ENCODE data around the gene TFCP2L1. TPM values are rescaled to one million over a fixed set of nuclear protein-coding genes. Genes with fewer than 3 reads are reported as not detected.

Gene TFCP2L1
- total RNA-seq, 1 experiment from 2014 or later: 1.8 TPM

GRCh38 chr2:121196849-121197155, 88.2 kb downstream of the TFCP2L1 start:
- no peaks in the 10 kb centered on the region for H3K79me1 ChIP-seq (ENCODE audit: insufficient read depth, low read depth, low read length, poor library complexity, severe bottlenecking)
- H3K4ac ChIP-seq (ENCODE audit: low read depth, low read length): no peak overlapping the region
- peaks cover 9% of the 10 kb centered on the region for H3K27me3 Mint-ChIP-seq (ENCODE audit: low read depth)
- no peak overlapping the region for H3K56ac ChIP-seq (ENCODE audit: insufficient read length, low read depth, low read length)
- no peaks in the 10 kb centered on the region for H3K36me3 Mint-ChIP-seq (ENCODE audit: insufficient read depth in 1 of 3, low read depth in 3 of 3)
- no peaks in the 10 kb centered on the region for H3K27me3 ChIP-seq (ENCODE audit: insufficient read depth, low read length)
- H3K9ac ChIP-seq (ENCODE audit: extremely low read depth, insufficient read length, low read length): no peak overlapping the region
- H3K23ac ChIP-seq (ENCODE audit: insufficient read length, low read depth, low read length): no peak overlapping the region
- H4K8ac ChIP-seq (replicated peaks; ENCODE audit: insufficient read length, low read depth, low read length): no peak overlapping the region
- no peak overlapping the region for H3K4me2 ChIP-seq (ENCODE audit: insufficient read depth, insufficient read length, low read length)
- H3K18ac ChIP-seq (ENCODE audit: insufficient read length, low read depth, low read length): no peak overlapping the region
- no peaks in the 10 kb centered on the region for H3K9me3 Mint-ChIP-seq
- H2BK20ac ChIP-seq (ENCODE audit: low read depth, low read length, poor library complexity, severe bottlenecking): no peak overlapping the region
- H2AFZ ChIP-seq (ENCODE audit: low read length): no peak overlapping the region
- no peaks in the 10 kb centered on the region for H3K9me3 ChIP-seq (ENCODE audit: control insufficient read depth, low read depth, low read length)
- H4K5ac ChIP-seq (ENCODE audit: insufficient read length, low read depth, low read length): no peak overlapping the region
- H2AK5ac ChIP-seq (ENCODE audit: insufficient read length, low read length): no peak overlapping the region
- no peak overlapping the region for H2BK12ac ChIP-seq (ENCODE audit: insufficient read length, low read depth, low read length)
- TF ChIP-seq, protein P1, sequence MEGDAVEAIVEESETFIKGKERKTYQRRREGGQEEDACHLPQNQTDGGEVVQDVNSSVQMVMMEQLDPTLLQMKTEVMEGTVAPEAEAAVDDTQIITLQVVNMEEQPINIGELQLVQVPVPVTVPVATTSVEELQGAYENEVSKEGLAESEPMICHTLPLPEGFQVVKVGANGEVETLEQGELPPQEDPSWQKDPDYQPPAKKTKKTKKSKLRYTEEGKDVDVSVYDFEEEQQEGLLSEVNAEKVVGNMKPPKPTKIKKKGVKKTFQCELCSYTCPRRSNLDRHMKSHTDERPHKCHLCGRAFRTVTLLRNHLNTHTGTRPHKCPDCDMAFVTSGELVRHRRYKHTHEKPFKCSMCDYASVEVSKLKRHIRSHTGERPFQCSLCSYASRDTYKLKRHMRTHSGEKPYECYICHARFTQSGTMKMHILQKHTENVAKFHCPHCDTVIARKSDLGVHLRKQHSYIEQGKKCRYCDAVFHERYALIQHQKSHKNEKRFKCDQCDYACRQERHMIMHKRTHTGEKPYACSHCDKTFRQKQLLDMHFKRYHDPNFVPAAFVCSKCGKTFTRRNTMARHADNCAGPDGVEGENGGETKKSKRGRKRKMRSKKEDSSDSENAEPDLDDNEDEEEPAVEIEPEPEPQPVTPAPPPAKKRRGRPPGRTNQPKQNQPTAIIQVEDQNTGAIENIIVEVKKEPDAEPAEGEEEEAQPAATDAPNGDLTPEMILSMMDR (conservative IDR thresholded peaks at IDR 0.05): no peak
- H3K14ac ChIP-seq (ENCODE audit: insufficient read depth, low read length): no peak overlapping the region
- H3K27ac Mint-ChIP-seq: no peak overlapping the region
- H3K4me3 Mint-ChIP-seq: no peak overlapping the region
- no peak overlapping the region for H3K27ac ChIP-seq (ENCODE audit: insufficient read length, low read depth, low read length)
- no peaks in the 10 kb centered on the region for H3K23me2 ChIP-seq (ENCODE audit: insufficient read length, low read depth, low read length, poor library complexity, severe bottlenecking)
- whole genome bisulfite sequencing (ENCODE audit: extremely low coverage, insufficient read length, low lambda C conversion rate): no CpG with 5 or more reads among the region's 8 CpGs
- no peak overlapping the region for H3T11ph ChIP-seq (ENCODE audit: low read length)
- H4K91ac ChIP-seq (ENCODE audit: insufficient read length, low read depth, low read length): no peak overlapping the region
- no peak for DNase-seq
- H2BK15ac ChIP-seq (ENCODE audit: low read depth, low read length): no peak overlapping the region
- peaks cover 11 to 12% of the 10 kb centered on the region in 2 experiments for H3K4me1 Mint-ChIP-seq
- H2BK5ac ChIP-seq (ENCODE audit: insufficient read length, low read length): no peak overlapping the region
- H3K79me2 ChIP-seq (ENCODE audit: insufficient read depth, low read length): no peaks in the 10 kb centered on the region
- H2BK120ac ChIP-seq (ENCODE audit: low read depth, low read length, poor library complexity, severe bottlenecking): no peak overlapping the region
- no peaks in the 10 kb centered on the region for H4K20me1 ChIP-seq (ENCODE audit: control insufficient read depth, insufficient read depth, insufficient read length)
- H3K4me1 ChIP-seq (ENCODE audit: insufficient read depth, low read length): no peaks in the 10 kb centered on the region

All from H9 (cell line).